GM12875 (cell line): ENCODE data around the gene TNFSF8.

ENCODE experiments used
- H3K4me3 ChIP-seq: one replicate; pipeline ENCODE4 v1.5.1; 2011; ENCODE audit warnings: low read depth, low read length, control low read depth
- CTCF ChIP-seq: IDR thresholded peaks from 2 replicates; pipeline ENCODE4 v1.5.1; 2011; ENCODE audit warnings: low read depth, mild to moderate bottlenecking, control low read depth, inconsistent platforms, low read length, moderate library complexity, borderline replicate concordance; ENCODE audit not compliant: insufficient read depth

Gene TNFSF8

GRCh38 chr9:114899461-114899860 is 30.9 kb downstream of the TNFSF8 start:
- TF ChIP-seq CTCF = no peak
- H3K4me3 ChIP-seq = no peak overlapping the region

GRCh38 chr9:114898741-114899140 is 31.6 kb downstream of the TNFSF8 start:
- no peak for TF ChIP-seq CTCF
- no peak overlapping the region for H3K4me3 ChIP-seq

GRCh38 chr9:114897196-114897595 is 33.2 kb downstream of the TNFSF8 start:
- H3K4me3 ChIP-seq = no peak overlapping the region
- no peak for TF ChIP-seq CTCF

- TF ChIP-seq CTCF = no peak
- H3K4me3 ChIP-seq = no peak overlapping the region
Measured at GRCh38 chr9:114896344-114896743, 34.0 kb downstream of the TNFSF8 start.

- no peak for TF ChIP-seq CTCF
Measured at GRCh38 chr9:114895521-114895991, 34.8 kb downstream of the TNFSF8 start.

GRCh38 chr9:114894609-114895433 is 35.6 kb downstream of the TNFSF8 start:
- H3K4me3 ChIP-seq = no peak overlapping the region
- no peak for TF ChIP-seq CTCF

More at GRCh38 chr9:114895521-114895991, 34.8 kb downstream of the TNFSF8 start:
- no peak overlapping the region for H3K4me3 ChIP-seq

- H3K4me3 ChIP-seq = no peak overlapping the region
- TF ChIP-seq CTCF = no peak
Measured at GRCh38 chr9:114894206-114894605, 36.2 kb downstream of the TNFSF8 start.
